ENCODE results near the gene FGF2.

Gene FGF2

DNA sequence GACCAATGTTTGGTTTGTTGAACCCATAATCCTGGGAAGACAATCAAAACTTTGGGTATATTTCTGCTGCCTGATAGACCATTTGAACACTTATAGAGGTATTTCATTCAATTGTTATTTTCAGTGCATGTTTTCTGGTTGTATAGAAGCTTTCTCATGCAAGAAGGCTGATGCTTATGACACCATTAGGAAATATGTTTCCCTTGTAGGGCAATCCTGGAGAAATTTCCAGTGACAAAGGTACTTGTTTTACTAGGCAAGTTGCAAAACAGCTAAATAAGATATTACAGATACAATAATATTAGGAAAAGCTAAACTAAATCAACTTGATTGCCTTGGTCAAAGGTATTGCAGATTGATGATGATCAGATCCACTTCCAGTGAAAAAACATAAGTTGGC lies 32.8 kb upstream of the FGF2 start:
- TF ChIP-seq, protein P1, sequence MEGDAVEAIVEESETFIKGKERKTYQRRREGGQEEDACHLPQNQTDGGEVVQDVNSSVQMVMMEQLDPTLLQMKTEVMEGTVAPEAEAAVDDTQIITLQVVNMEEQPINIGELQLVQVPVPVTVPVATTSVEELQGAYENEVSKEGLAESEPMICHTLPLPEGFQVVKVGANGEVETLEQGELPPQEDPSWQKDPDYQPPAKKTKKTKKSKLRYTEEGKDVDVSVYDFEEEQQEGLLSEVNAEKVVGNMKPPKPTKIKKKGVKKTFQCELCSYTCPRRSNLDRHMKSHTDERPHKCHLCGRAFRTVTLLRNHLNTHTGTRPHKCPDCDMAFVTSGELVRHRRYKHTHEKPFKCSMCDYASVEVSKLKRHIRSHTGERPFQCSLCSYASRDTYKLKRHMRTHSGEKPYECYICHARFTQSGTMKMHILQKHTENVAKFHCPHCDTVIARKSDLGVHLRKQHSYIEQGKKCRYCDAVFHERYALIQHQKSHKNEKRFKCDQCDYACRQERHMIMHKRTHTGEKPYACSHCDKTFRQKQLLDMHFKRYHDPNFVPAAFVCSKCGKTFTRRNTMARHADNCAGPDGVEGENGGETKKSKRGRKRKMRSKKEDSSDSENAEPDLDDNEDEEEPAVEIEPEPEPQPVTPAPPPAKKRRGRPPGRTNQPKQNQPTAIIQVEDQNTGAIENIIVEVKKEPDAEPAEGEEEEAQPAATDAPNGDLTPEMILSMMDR (IDR thresholded peaks at IDR 0.05; ENCODE audit: insufficient read depth, low read length), result no peak
- TF ChIP-seq, protein P2, sequence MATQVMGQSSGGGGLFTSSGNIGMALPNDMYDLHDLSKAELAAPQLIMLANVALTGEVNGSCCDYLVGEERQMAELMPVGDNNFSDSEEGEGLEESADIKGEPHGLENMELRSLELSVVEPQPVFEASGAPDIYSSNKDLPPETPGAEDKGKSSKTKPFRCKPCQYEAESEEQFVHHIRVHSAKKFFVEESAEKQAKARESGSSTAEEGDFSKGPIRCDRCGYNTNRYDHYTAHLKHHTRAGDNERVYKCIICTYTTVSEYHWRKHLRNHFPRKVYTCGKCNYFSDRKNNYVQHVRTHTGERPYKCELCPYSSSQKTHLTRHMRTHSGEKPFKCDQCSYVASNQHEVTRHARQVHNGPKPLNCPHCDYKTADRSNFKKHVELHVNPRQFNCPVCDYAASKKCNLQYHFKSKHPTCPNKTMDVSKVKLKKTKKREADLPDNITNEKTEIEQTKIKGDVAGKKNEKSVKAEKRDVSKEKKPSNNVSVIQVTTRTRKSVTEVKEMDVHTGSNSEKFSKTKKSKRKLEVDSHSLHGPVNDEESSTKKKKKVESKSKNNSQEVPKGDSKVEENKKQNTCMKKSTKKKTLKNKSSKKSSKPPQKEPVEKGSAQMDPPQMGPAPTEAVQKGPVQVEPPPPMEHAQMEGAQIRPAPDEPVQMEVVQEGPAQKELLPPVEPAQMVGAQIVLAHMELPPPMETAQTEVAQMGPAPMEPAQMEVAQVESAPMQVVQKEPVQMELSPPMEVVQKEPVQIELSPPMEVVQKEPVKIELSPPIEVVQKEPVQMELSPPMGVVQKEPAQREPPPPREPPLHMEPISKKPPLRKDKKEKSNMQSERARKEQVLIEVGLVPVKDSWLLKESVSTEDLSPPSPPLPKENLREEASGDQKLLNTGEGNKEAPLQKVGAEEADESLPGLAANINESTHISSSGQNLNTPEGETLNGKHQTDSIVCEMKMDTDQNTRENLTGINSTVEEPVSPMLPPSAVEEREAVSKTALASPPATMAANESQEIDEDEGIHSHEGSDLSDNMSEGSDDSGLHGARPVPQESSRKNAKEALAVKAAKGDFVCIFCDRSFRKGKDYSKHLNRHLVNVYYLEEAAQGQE (IDR thresholded peaks at IDR 0.05; ENCODE audit: insufficient replicate concordance, low read depth), result no peak
- no peak for TF ChIP-seq GABPA (IDR thresholded peaks at IDR 0.05; ENCODE audit: low read depth)
- TF ChIP-seq SPI1 (IDR thresholded peaks at IDR 0.05; ENCODE audit: borderline replicate concordance, low read depth), result no peak
- no peak for TF ChIP-seq POLR2AphosphoS5 (IDR thresholded peaks at IDR 0.05; ENCODE audit: low read depth)
- Histone ChIP-seq H3K4me3 (replicated peaks; ENCODE audit: insufficient read depth, low read length) (no peak overlapping the region), H3K27ac (replicated peaks) (no peak overlapping the region), H3K27me3 (ENCODE audit: insufficient read depth, poor library complexity, severe bottlenecking) (no peaks in the 10 kb centered on the region)
- no peak for DNase-seq (ENCODE audit: low read depth in 1 of 2, low spot score in 1 of 2)

DNA sequence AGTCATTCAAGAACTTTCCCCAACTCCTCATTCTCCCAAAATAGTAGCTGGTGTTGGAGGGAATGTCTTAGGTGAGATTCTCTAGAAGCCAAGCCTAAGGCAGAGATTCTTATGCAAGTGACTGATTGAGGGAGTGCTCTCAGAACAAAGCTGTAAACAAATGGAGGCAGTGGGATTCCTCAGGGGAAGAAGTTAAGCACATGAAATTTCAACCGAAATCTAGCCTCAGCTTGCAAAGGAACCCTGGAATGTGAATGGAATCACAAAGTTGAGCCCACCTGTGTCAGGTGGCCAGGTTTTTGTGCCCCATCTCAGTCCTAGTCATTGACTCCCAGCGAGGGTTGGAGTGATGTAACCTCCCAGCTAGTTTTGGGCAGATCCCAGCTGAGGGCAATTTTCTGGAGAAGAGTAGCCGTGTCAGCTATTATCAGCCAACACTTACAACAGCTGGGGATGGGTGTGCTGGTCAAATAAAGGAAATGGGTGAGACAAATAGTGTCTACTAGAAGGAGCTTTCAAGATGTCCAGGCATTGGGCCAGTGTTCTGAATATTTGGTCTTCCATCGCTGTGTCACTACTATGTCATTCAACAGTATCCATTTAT lies 29.7 kb upstream of the FGF2 start:
- DNase-seq (ENCODE audit: low read depth in 1 of 2, low spot score in 1 of 2), result no peak
- TF ChIP-seq, protein P2 (IDR thresholded peaks at IDR 0.05; ENCODE audit: insufficient replicate concordance, low read depth), result no peak
- no peak for TF ChIP-seq POLR2AphosphoS5 (IDR thresholded peaks at IDR 0.05; ENCODE audit: low read depth)
- TF ChIP-seq SPI1 (IDR thresholded peaks at IDR 0.05; ENCODE audit: borderline replicate concordance, low read depth), result no peak
- no peak for TF ChIP-seq GABPA (IDR thresholded peaks at IDR 0.05; ENCODE audit: low read depth)
- TF ChIP-seq, protein P1 (IDR thresholded peaks at IDR 0.05; ENCODE audit: insufficient read depth, low read length), result no peak
- no peaks in the 10 kb centered on the region for H3K27me3 ChIP-seq (ENCODE audit: insufficient read depth, poor library complexity, severe bottlenecking)
- H3K4me3 ChIP-seq (replicated peaks; ENCODE audit: insufficient read depth, low read length), result no peak overlapping the region
- no peak overlapping the region for H3K27ac ChIP-seq (replicated peaks)

DNA sequence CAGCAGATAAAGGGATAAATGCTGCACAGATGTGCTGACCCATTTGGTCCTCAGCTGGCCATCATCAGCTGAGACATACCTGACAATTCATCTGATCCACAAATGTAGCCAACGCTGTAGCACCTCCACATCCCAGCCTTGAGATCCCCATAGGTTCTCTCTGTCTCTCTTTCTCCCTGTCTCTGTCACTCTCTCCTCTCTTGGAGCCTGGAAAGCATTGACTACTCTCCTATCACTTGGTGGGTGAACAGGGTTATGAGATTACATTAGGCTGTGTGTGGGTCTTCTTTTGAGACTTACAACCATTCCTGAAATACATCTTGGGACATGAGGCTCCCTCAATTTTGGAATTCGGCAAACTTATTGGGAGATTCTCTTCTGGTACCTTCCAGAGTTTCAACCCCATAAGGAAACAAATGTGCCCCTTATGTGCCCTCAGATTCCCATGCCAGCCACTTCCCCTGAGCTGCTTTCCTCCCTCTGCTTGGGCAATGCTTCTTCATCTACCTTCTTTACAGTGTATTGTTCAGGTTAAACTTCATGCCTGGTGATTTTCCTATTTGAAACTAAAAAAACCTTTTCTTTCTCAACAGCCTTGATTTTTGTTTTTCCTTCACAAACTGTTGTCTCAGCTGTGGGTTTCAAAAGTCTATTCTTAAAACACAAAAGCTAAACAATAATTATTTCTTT lies 29.1 kb upstream of the FGF2 start:
- Histone ChIP-seq H3K4me3 (replicated peaks; ENCODE audit: insufficient read depth, low read length) (no peak overlapping the region), H3K27me3 (ENCODE audit: insufficient read depth, poor library complexity, severe bottlenecking) (no peaks in the 10 kb centered on the region), H3K27ac (replicated peaks) (no peak overlapping the region)
- no peak for DNase-seq (ENCODE audit: low read depth in 1 of 2, low spot score in 1 of 2)
- TF ChIP-seq POLR2AphosphoS5 (IDR thresholded peaks at IDR 0.05; ENCODE audit: low read depth) (no peak), SPI1 (IDR thresholded peaks at IDR 0.05; ENCODE audit: borderline replicate concordance, low read depth) (no peak), GABPA (IDR thresholded peaks at IDR 0.05; ENCODE audit: low read depth) (no peak)
- TF ChIP-seq, protein P1 (IDR thresholded peaks at IDR 0.05; ENCODE audit: insufficient read depth, low read length), result no peak
- TF ChIP-seq, protein P2 (IDR thresholded peaks at IDR 0.05; ENCODE audit: insufficient replicate concordance, low read depth), result no peak

Measured in HL-60 (cell line).